LNCAP (cell line): ENCODE measurements around the gene LDHA.

Experiments used
- TF ChIP-seq, protein P1 (sequence below): fragments of 450-650 bp; IDR thresholded peaks from 2 replicates; pipeline ENCODE4 v1.5.1; 2017; ENCODE audit warnings: mild to moderate bottlenecking

Gene LDHA

DNA sequence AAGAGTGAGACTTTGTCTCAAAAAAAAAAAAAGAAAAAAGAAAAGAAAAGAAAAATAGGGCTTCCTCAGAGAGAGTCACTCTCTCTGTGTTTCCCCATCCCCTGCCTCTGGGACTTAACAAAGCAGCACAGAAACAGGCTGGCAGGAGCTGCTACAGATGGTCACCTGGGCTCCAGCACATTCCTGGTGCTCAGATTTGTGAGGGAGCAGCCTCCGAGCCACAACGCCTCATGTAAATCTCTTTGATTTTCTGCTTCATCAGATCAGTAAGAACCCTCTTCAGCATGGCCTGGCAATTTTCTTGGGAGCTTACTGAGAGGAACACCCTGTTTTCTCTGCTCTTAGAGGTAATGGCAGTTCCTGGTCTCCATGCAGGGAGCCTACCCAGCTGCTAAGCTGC, 15.2 kb upstream of the LDHA start:
- TF ChIP-seq, protein P1, sequence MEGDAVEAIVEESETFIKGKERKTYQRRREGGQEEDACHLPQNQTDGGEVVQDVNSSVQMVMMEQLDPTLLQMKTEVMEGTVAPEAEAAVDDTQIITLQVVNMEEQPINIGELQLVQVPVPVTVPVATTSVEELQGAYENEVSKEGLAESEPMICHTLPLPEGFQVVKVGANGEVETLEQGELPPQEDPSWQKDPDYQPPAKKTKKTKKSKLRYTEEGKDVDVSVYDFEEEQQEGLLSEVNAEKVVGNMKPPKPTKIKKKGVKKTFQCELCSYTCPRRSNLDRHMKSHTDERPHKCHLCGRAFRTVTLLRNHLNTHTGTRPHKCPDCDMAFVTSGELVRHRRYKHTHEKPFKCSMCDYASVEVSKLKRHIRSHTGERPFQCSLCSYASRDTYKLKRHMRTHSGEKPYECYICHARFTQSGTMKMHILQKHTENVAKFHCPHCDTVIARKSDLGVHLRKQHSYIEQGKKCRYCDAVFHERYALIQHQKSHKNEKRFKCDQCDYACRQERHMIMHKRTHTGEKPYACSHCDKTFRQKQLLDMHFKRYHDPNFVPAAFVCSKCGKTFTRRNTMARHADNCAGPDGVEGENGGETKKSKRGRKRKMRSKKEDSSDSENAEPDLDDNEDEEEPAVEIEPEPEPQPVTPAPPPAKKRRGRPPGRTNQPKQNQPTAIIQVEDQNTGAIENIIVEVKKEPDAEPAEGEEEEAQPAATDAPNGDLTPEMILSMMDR, result no peak

DNA sequence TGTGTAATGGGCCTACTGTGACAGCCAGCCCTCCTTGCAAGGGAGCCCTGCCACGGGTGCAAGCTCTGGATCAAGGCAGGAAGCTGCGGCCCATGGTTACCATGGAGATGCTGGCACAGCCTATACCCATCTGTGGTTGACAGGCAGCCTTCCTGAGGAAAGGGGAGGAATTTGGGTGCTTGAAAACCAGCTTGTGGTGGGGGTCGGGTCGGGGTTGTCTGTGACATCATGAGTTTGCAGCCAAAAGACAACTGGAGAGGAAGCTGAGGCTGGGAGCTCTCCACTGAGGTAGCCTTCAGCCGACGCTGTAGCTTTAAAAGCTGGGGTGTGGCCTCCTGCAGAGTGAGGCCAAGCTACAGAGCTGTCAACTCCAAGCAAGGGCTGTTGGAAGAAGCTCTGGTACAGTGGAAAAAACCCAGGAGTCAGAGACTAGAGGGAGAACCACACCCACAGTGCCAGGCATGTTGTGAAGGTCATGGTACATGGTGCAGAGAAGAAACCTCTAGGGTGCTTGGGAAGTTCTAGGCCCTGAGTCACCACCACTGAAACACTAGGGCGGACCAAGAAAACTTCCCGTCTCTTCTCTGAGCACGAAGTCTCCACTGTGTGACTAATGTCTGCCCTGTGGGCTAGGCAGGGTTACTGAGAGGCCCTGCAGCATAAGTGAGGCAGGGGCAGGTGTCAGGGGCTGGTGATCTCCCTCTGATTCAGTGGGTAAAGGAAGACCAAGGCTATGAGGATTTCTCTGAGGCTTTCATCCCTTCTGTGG, 10.8 kb upstream of the LDHA start:
- TF ChIP-seq, protein P1, result no peak

DNA sequence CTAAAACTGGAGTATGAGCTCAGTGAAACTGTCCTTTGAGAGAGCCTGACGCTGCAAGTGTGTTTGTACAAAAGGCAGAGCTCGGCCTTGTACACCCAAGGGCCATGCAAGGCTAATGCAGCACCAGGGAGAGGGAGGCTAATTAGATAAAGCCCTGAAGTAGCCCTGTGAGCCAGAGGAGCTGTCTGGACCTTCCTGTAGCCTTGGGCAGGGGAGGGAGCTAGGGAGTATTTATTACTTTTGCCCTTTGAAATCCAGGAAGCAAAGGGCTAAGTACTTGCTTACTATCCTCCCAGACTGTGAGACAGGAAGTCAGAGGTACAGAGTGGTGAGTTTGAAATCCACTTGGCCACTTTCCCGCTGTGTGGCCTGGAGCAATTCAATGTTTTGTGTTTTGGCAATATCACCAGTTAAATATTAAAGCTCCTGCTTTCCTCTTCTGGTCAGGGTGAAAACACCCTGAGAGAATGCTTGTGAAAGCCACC, 10.2 kb upstream of the LDHA start:
- TF ChIP-seq, protein P1, result no peak

DNA sequence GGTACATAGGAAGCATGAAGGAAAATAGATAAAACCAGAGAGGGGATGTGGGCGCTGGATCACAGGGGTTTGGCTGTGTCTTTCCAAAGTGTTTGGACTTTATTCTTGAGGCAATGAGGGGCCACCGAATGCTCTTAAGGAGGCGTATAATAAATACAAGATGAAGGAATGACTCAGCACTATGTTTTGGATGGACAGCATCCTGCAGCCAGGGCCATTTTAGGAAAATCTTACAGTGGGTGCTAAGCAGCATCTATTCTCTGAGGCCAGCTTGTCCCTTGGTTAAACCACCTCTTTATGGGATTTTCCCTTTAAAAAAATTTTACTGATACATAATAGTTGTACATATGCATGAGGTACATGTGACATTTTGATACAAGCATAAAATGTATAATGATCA, 4.3 kb upstream of the LDHA start:
- TF ChIP-seq, protein P1, result no peak

DNA sequence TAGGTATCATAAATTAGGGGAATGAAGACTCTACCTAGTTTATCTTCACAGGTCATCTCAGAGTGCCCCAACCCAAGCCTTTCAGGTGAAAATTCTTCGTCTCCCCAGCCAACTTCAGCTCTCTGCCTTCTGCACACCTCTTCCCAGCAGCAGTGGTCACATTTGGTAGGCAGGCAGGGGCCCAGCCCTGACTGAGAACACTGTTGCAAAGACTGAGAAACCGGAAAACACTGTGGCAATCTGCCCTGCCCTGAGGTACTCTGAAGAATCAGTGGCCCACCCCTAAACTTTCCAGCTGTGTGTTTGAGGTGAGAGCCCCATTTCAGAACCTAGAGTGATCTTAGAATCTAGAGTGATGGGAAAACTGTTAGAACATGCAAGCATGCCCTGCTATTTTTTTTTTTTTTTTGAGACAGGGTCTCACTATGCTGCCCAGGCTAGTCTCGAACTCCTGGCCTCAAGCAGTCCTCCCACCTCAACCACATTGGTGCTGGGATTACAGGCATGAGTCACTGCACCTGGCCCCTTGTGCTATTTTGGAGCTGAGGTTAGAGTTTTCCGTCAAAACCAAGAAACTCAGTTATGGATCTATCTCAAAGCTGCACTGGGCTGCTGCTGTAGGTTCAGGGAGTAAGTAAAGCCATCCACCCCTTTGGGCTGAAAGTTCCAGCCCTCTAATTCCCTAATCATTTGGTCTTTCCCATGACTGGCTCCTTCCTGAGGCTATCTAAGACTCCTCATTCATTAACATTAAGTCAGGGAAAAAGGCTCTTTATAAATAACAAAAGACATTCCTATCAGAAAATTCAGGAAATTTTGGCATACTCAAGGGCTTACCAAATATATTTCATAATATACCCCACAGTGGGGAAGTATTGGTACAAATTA, 1.7 kb upstream of the LDHA start:
- TF ChIP-seq, protein P1, result no peak

DNA sequence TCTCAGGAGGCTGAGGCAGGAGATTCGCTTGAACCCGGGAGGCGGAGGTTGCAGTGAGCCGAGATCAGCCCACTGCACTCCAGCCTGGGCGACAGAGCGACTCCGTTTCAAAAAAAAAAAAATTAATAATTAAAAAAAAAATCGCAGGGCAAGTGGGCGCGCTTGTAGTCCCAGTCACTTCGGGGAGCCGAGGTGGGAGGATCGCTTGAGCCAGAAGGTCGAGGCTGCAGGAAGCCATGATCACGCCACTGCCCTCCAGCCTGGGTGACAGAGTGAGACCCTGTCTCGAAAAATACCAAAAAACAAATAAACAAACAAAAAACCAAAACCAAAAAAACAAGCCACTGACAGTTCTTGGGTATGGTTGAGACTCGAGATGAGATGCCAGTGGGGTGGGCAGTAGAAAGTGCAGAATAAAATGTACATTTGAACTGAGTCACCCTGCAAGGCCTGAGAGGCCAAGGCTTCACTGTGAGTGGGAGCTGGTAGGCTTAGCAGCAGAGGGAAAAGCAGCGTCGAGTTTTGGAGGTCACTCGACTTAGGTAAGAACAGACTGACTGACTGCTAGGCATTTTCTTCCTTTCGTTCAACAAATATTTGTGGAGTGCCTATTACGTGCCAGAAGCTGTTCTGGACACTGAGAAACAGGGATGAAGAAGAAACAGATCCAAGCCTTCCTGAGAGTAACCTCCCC, 635 bp upstream of the LDHA start:
- TF ChIP-seq, protein P1, result no peak

DNA sequence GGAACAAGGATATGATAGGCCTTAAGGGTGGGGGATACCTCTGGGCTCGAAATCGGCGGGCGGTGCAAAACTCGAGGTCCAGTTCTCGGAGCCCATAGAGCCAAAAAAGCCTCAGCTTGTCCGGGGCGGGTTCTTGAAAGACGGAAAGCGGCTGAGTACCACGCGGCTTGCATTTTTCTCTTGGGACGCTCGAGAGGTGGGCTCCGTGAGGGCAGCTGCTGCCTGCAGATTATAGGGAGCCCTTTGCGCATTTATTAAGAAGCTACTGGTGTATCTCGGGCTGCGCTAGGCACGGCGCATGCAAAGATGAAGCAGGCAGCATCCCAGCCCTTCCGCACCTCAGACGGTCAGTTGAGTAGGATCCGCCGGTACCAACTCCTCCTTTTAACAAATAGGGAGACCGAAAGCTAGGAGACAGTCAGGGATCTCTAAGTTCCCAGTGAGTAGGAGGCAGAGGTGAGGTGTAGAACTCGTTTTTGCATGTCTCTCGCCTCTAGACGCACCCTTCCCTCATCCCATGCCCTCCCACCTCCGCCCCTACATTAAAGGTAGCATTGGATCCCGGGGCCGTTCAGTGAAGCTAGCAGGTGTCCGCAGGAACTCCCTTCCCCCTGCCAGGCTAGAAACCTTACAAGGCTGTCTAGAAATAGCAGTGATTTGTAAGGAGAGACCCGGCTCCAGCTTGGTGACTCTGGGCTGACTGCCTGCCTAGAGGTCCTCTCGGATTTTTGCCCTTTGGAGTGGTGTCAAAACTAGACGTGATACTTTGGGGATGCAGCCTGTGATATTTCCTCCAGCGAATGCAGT, 768 bp downstream of the LDHA start:
- TF ChIP-seq, protein P1, result no peak
